Measurements from ENCODE around the gene VOPP1.

Gene VOPP1

DNA sequence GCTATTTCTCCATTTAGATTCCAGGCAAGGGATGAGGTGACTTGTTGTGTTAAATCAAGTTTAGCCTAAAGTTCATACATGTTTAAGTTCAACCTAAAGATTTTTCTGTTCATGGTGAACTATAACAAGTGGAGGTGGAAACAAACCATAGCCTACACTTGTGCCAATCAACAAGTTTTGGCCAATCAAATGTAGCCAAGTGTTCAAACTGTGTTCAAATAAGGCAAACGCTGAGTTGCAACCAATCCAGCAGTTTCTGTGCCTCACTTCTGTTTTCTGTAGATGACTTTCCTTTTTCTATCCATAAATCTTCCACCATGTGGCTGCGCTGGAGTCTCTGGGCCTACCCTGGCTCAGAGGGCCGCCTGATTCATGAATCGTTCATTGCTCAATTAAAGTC, 4.5 kb upstream of the VOPP1 start:
- H3K4me3 ChIP-seq (ENCODE audit: low read depth, low read length) = no peak overlapping the region
- DNase-seq (ENCODE audit: low read depth, low spot score) = no peak
- POLR2A ChIA-PET = no interaction called here
- CTCF ChIA-PET = no interaction called here
- no peak for TF ChIP-seq CTCF (IDR thresholded peaks at IDR 0.05; ENCODE audit: insufficient read depth, low read length, missing control alignments)

- ChIA-PET CTCF (interaction anchor here (0.8 kb wide), 1 partner anchor 160 kb away, joined by 3 read pairs; no protein-coding TSS in a partner anchor), POLR2A (no interaction called here)
- no peak for TF ChIP-seq CTCF (IDR thresholded peaks at IDR 0.05; ENCODE audit: insufficient read depth, low read length, missing control alignments)
These were observed 3.4 kb upstream of the VOPP1 start for GRCh38 chr7:55575733-55576132.

DNA sequence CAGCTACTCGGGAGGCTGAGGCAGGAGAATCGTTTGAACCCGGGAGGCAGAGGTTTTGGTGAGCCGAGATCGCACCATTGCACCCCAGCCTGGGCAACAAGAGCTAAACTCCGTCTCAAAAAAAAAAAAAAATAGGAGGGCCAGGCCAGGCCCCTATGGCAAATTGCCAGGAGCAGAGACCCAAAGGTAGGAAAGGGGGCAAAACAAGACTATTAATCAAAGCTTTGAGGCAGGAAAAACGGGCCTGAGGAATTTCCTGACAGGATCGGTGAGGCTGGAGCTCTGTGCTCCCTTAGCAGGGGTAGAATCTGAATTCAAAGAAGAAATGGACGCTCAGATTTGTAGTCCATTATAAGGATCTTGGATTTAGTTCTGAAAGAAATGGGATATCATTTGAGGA, 2.8 kb upstream of the VOPP1 start:
- TF ChIP-seq CTCF (IDR thresholded peaks at IDR 0.05; ENCODE audit: insufficient read depth, low read length, missing control alignments) = no peak
- H3K4me3 ChIP-seq (ENCODE audit: low read depth, low read length) = no peak overlapping the region
- ChIA-PET POLR2A (no interaction called here), CTCF (interaction anchor here (0.8 to 1.1 kb wide), 2 partner anchors 141 to 159 kb away, joined by 3 to 4 read pairs; no protein-coding TSS in a partner anchor)
- no peak for DNase-seq (ENCODE audit: low read depth, low spot score)

More at GRCh38 chr7:55575733-55576132, 3.4 kb upstream of the VOPP1 start:
- H3K4me3 ChIP-seq (ENCODE audit: low read depth, low read length) = no peak overlapping the region
- no peak for DNase-seq (ENCODE audit: low read depth, low spot score)

GRCh38 chr7:55574051-55574717, 1.9 kb upstream of the VOPP1 start:
- no peak for DNase-seq (ENCODE audit: low read depth, low spot score)
- POLR2A ChIA-PET = no interaction called here
- CTCF ChIA-PET = interaction anchor here (0.6 to 2.4 kb wide), 9 partner anchors 10 to 390 kb away, joined by 3 to 11 read pairs (median 4); partner anchors contain the start of gene NIPSNAP2
- H3K4me3 ChIP-seq (ENCODE audit: low read depth, low read length) = no peak overlapping the region
- no peak for TF ChIP-seq CTCF (IDR thresholded peaks at IDR 0.05; ENCODE audit: insufficient read depth, low read length, missing control alignments)

DNA sequence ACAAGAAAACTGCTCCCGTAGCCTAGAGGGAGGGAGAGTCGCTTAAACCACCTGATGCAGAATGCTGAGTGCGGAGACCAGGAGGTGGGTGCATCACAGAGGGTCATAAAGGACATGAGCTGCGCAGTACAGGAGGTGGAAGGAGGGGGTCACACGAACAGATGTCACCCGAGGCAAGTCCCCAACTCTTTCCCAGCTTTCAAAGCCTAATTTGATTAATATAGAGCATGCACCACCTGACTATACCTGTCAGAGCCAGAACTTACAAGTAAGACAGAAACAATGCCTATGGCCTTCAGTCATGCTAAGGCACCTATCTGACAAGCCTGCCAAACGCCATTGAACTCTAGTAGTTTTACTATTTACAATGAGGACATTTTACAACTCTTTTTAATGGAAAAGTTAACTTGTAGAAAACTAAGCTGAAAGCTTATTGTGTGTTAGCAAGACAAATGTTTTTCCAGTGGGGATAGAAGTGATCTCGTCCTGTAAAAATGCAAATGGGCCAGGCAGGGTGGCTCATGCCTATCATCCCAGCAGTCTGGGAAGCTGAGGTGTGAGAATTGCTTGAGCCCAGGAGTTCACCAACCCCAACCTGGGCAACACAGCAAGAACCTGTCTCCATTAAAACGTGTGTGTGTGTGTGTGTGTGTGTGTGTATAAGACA, 1.1 kb upstream of the VOPP1 start:
- ChIA-PET CTCF (interaction anchor here (0.9 to 2.4 kb wide), 10 partner anchors 9 to 800 kb away, joined by 3 to 11 read pairs (median 4); partner anchors contain the start of gene NIPSNAP2), POLR2A (no interaction called here)
- TF ChIP-seq CTCF (IDR thresholded peaks at IDR 0.05; ENCODE audit: insufficient read depth, low read length, missing control alignments) = no peak
- peak overlapping the region; percentile 62 for H3K4me3 ChIP-seq (ENCODE audit: low read depth, low read length)
- no peak for DNase-seq (ENCODE audit: low read depth, low spot score)
